ENCODE results near the gene STAC.
"Not testable (repeated sequence)": the region's sequence is repeated elsewhere in the genome, so short reads cannot be mapped to it uniquely, and the experiment has no call there.

STAC gene

GRCh38 chr3:36451816-36452215, 71.5 kb downstream of the STAC start:
- Histone ChIP-seq H3K27me3 (ENCODE audit: low read depth, low read length) (no peaks in the 10 kb centered on the region), H3K4me1 (ENCODE audit: control insufficient read depth in 1 of 2, insufficient read depth in 2 of 2, low read length in 2 of 2) (no peaks in the 10 kb centered on the region), H3K4me3 (ENCODE audit: low read depth in 1 of 2, low read length in 2 of 2) (no peak overlapping the region), H3K9me3 (ENCODE audit: control insufficient read depth in 1 of 2, low read length in 2 of 2) (no peaks in the 10 kb centered on the region), H3K27ac (ENCODE audit: low read length) (no peak overlapping the region), H3K36me3 (ENCODE audit: control insufficient read depth in 1 of 2, insufficient read depth in 2 of 2, low read length in 2 of 2) (no peaks in the 10 kb centered on the region)

GRCh38 chr3:36453213-36453612, 72.9 kb downstream of the STAC start:
- not testable (repeated sequence) for H3K27ac ChIP-seq (ENCODE audit: low read length); H3K27me3 ChIP-seq (ENCODE audit: low read depth, low read length); H3K36me3 ChIP-seq (ENCODE audit: control insufficient read depth in 1 of 2, insufficient read depth in 2 of 2, low read length in 2 of 2); H3K4me3 ChIP-seq (ENCODE audit: low read depth in 1 of 2, low read length in 2 of 2); H3K9me3 ChIP-seq (ENCODE audit: control insufficient read depth in 1 of 2, low read length in 2 of 2); H3K4me1 ChIP-seq (ENCODE audit: control insufficient read depth in 1 of 2, insufficient read depth in 2 of 2, low read length in 2 of 2)

GRCh38 chr3:36453896-36454295, 73.6 kb downstream of the STAC start:
- H3K36me3 ChIP-seq (ENCODE audit: control insufficient read depth in 1 of 2, insufficient read depth in 2 of 2, low read length in 2 of 2); H3K4me3 ChIP-seq (ENCODE audit: low read depth in 1 of 2, low read length in 2 of 2); H3K27me3 ChIP-seq (ENCODE audit: low read depth, low read length); H3K4me1 ChIP-seq (ENCODE audit: control insufficient read depth in 1 of 2, insufficient read depth in 2 of 2, low read length in 2 of 2); H3K27ac ChIP-seq (ENCODE audit: low read length); H3K9me3 ChIP-seq (ENCODE audit: control insufficient read depth in 1 of 2, low read length in 2 of 2): not testable (repeated sequence)

GRCh38 chr3:36455406-36455805, 75.1 kb downstream of the STAC start:
- Histone ChIP-seq H3K27ac (ENCODE audit: low read length) (no peak overlapping the region), H3K4me1 (ENCODE audit: control insufficient read depth in 1 of 2, insufficient read depth in 2 of 2, low read length in 2 of 2) (no peaks in the 10 kb centered on the region), H3K9me3 (ENCODE audit: control insufficient read depth in 1 of 2, low read length in 2 of 2) (no peaks in the 10 kb centered on the region), H3K27me3 (ENCODE audit: low read depth, low read length) (no peaks in the 10 kb centered on the region), H3K36me3 (ENCODE audit: control insufficient read depth in 1 of 2, insufficient read depth in 2 of 2, low read length in 2 of 2) (no peaks in the 10 kb centered on the region), H3K4me3 (ENCODE audit: low read depth in 1 of 2, low read length in 2 of 2) (no peak overlapping the region)

GRCh38 chr3:36456784-36457183, 76.5 kb downstream of the STAC start:
- Histone ChIP-seq H3K4me3 (ENCODE audit: low read depth in 1 of 2, low read length in 2 of 2) (no peak overlapping the region), H3K27ac (ENCODE audit: low read length) (no peak overlapping the region), H3K4me1 (ENCODE audit: control insufficient read depth in 1 of 2, insufficient read depth in 2 of 2, low read length in 2 of 2) (no peaks in the 10 kb centered on the region), H3K36me3 (ENCODE audit: control insufficient read depth in 1 of 2, insufficient read depth in 2 of 2, low read length in 2 of 2) (no peaks in the 10 kb centered on the region), H3K27me3 (ENCODE audit: low read depth, low read length) (no peaks in the 10 kb centered on the region), H3K9me3 (ENCODE audit: control insufficient read depth in 1 of 2, low read length in 2 of 2) (no peaks in the 10 kb centered on the region)

GRCh38 chr3:36457667-36458066, 77.4 kb downstream of the STAC start:
- H3K36me3 ChIP-seq (ENCODE audit: control insufficient read depth in 1 of 2, insufficient read depth in 2 of 2, low read length in 2 of 2), result no peaks in the 10 kb centered on the region

GRCh38 chr3:36459177-36459576, 78.9 kb downstream of the STAC start:
- no peaks in the 10 kb centered on the region for H3K9me3 ChIP-seq (ENCODE audit: control insufficient read depth in 1 of 2, low read length in 2 of 2)
- no peaks in the 10 kb centered on the region for H3K27me3 ChIP-seq (ENCODE audit: low read depth, low read length)
- no peaks in the 10 kb centered on the region for H3K4me1 ChIP-seq (ENCODE audit: control insufficient read depth in 1 of 2, insufficient read depth in 2 of 2, low read length in 2 of 2)
- no peaks in the 10 kb centered on the region for H3K36me3 ChIP-seq (ENCODE audit: control insufficient read depth in 1 of 2, insufficient read depth in 2 of 2, low read length in 2 of 2)
- H3K4me3 ChIP-seq (ENCODE audit: low read depth in 1 of 2, low read length in 2 of 2), result no peak overlapping the region
- H3K27ac ChIP-seq (ENCODE audit: low read length), result no peak overlapping the region

More at GRCh38 chr3:36457667-36458066, 77.4 kb downstream of the STAC start:
- Histone ChIP-seq H3K27me3 (ENCODE audit: low read depth, low read length) (no peaks in the 10 kb centered on the region), H3K4me3 (ENCODE audit: low read depth in 1 of 2, low read length in 2 of 2) (no peak overlapping the region), H3K4me1 (ENCODE audit: control insufficient read depth in 1 of 2, insufficient read depth in 2 of 2, low read length in 2 of 2) (no peaks in the 10 kb centered on the region), H3K27ac (ENCODE audit: low read length) (no peak overlapping the region), H3K9me3 (ENCODE audit: control insufficient read depth in 1 of 2, low read length in 2 of 2) (no peaks in the 10 kb centered on the region)

GRCh38 chr3:36461597-36461996, 81.3 kb downstream of the STAC start:
- Histone ChIP-seq H3K4me1 (ENCODE audit: control insufficient read depth in 1 of 2, insufficient read depth in 2 of 2, low read length in 2 of 2) (no peaks in the 10 kb centered on the region), H3K36me3 (ENCODE audit: control insufficient read depth in 1 of 2, insufficient read depth in 2 of 2, low read length in 2 of 2) (no peaks in the 10 kb centered on the region), H3K9me3 (ENCODE audit: control insufficient read depth in 1 of 2, low read length in 2 of 2) (peaks cover 0 to 5% of the 10 kb centered on the region in 2 donors), H3K4me3 (ENCODE audit: low read depth in 1 of 2, low read length in 2 of 2) (no peak overlapping the region), H3K27ac (ENCODE audit: low read length) (no peak overlapping the region), H3K27me3 (ENCODE audit: low read depth, low read length) (no peaks in the 10 kb centered on the region)

- not testable (repeated sequence) for H3K4me1 ChIP-seq (ENCODE audit: control insufficient read depth in 1 of 2, insufficient read depth in 2 of 2, low read length in 2 of 2); H3K9me3 ChIP-seq (ENCODE audit: control insufficient read depth in 1 of 2, low read length in 2 of 2); H3K27ac ChIP-seq (ENCODE audit: low read length)
Observed at GRCh38 chr3:36472045-36472444, 91.7 kb downstream of the STAC start.

GRCh38 chr3:36475558-36475957, 95.3 kb downstream of the STAC start:
- Histone ChIP-seq H3K4me1 (ENCODE audit: control insufficient read depth in 1 of 2, insufficient read depth in 2 of 2, low read length in 2 of 2) (no peaks in the 10 kb centered on the region), H3K27ac (ENCODE audit: low read length) (no peak overlapping the region), H3K9me3 (ENCODE audit: control insufficient read depth in 1 of 2, low read length in 2 of 2) (no peaks in the 10 kb centered on the region), H3K4me3 (ENCODE audit: low read depth in 1 of 2, low read length in 2 of 2) (no peak overlapping the region), H3K36me3 (ENCODE audit: control insufficient read depth in 1 of 2, insufficient read depth in 2 of 2, low read length in 2 of 2) (no peaks in the 10 kb centered on the region), H3K27me3 (ENCODE audit: low read depth, low read length) (no peaks in the 10 kb centered on the region)

More at GRCh38 chr3:36472045-36472444, 91.7 kb downstream of the STAC start:
- not testable (repeated sequence) for H3K36me3 ChIP-seq (ENCODE audit: control insufficient read depth in 1 of 2, insufficient read depth in 2 of 2, low read length in 2 of 2); H3K4me3 ChIP-seq (ENCODE audit: low read depth in 1 of 2, low read length in 2 of 2); H3K27me3 ChIP-seq (ENCODE audit: low read depth, low read length)

- no peaks in the 10 kb centered on the region for H3K4me1 ChIP-seq (ENCODE audit: control insufficient read depth in 1 of 2, insufficient read depth in 2 of 2, low read length in 2 of 2)
- H3K27me3 ChIP-seq (ENCODE audit: low read depth, low read length), result no peaks in the 10 kb centered on the region
- no peaks in the 10 kb centered on the region for H3K9me3 ChIP-seq (ENCODE audit: control insufficient read depth in 1 of 2, low read length in 2 of 2)
- H3K27ac ChIP-seq (ENCODE audit: low read length), result no peak overlapping the region
- H3K4me3 ChIP-seq (ENCODE audit: low read depth in 1 of 2, low read length in 2 of 2), result no peak overlapping the region
- no peaks in the 10 kb centered on the region for H3K36me3 ChIP-seq (ENCODE audit: control insufficient read depth in 1 of 2, insufficient read depth in 2 of 2, low read length in 2 of 2)
Observed at GRCh38 chr3:36476286-36476942, 96.1 kb downstream of the STAC start.

- H3K36me3 ChIP-seq (ENCODE audit: control insufficient read depth in 1 of 2, insufficient read depth in 2 of 2, low read length in 2 of 2), result no peaks in the 10 kb centered on the region
Observed at GRCh38 chr3:36477655-36478054, 97.4 kb downstream of the STAC start.

More at GRCh38 chr3:36477655-36478054, 97.4 kb downstream of the STAC start:
- Histone ChIP-seq H3K4me3 (ENCODE audit: low read depth in 1 of 2, low read length in 2 of 2) (no peak overlapping the region), H3K9me3 (ENCODE audit: control insufficient read depth in 1 of 2, low read length in 2 of 2) (no peaks in the 10 kb centered on the region), H3K4me1 (ENCODE audit: control insufficient read depth in 1 of 2, insufficient read depth in 2 of 2, low read length in 2 of 2) (no peaks in the 10 kb centered on the region), H3K27ac (ENCODE audit: low read length) (no peak overlapping the region), H3K27me3 (ENCODE audit: low read depth, low read length) (no peaks in the 10 kb centered on the region)
